Gastroesophageal sphincter (tissue), 3 donors: ENCODE measurements around the gene CYTH1.
A peak's percentile ranks its signal among the peaks of the same experiment; 100 is the strongest.

Experiments used
- CTCF ChIP-seq, 4 experiments: fragments of 200-600 bp in 2 of 4; fragments of 450-650 bp in 2 of 4; sonication (generic) in 1 of 4; IDR thresholded peaks; one replicate each; pipeline ENCODE4 v1.5.1; 2017 to 2019; ENCODE audit warnings: antibody characterized with exemption in 4 of 4, mild to moderate bottlenecking in 2 of 4, moderate library complexity in 2 of 4
- POLR2A ChIP-seq, 2 donors: fragments of 450-650 bp; IDR thresholded peaks; one replicate each; pipeline ENCODE4 v1.6.1; 2017; ENCODE audit warnings: antibody characterized with exemption in 2 of 2, mild to moderate bottlenecking in 2 of 2, moderate library complexity in 1 of 2

GRCh38 chr17:78781104-78781892 lies 775 bp downstream of the CYTH1 start:
- TF ChIP-seq CTCF (IDR thresholded peaks at IDR 0.05) (no peak), POLR2A (IDR thresholded peaks at IDR 0.05) (peak; percentile 11 to 29)
